A673 (cell line): Measurements from ENCODE around the gene ETNK2. TPM values are rescaled to one million over a fixed set of nuclear protein-coding genes. Genes with fewer than 3 reads are reported as not detected.

Experiments used
- BruUV-seq: library from RNA; stranded (reverse); fragments of 400-500 nt; replicated peaks from 2 replicates; lab custom pipeline; 2021; lab: Mats Ljungman, UMichigan
- CTCF ChIA-PET: fragments of 300-600 bp; sonication (Branson Sonifier 250); formaldehyde crosslinking; loops from one replicate; lab custom pipeline; 2022; ENCODE audit warnings: antibody characterized with exemption; lab: Charles Lee
- POLR2A ChIA-PET: fragments of 300-600 bp; sonication (Branson Sonifier 250); formaldehyde crosslinking; loops from one replicate; lab custom pipeline; 2022; ENCODE audit warnings: antibody characterized with exemption; ENCODE audit not compliant: low non-redundant PET; lab: Charles Lee
- DNase-seq: peaks from one replicate; pipeline ENCODE4 v3.0.0-alpha.2; 2015; ENCODE audit warnings: low spot score
- H3K27ac ChIP-seq: fragments of 200-600 bp; sonication (generic); 2 replicates; pipeline ENCODE4 v1.5.1; 2016; ENCODE audit warnings: mixed run types, low read depth, mild to moderate bottlenecking, mixed read lengths, antibody characterized with exemption, low read length; ENCODE audit not compliant: poor library complexity, severe bottlenecking
- H3K27me3 ChIP-seq: fragments of 200-600 bp; sonication (generic); replicated peaks from 2 replicates; pipeline ENCODE4 v1.6.1; 2017; ENCODE audit warnings: mixed run types, low read depth, mild to moderate bottlenecking, mixed read lengths, antibody characterized with exemption, low read length; ENCODE audit not compliant: insufficient read depth, poor library complexity
- H3K36me3 ChIP-seq: fragments of 200-600 bp; sonication (generic); 2 replicates; pipeline ENCODE4 v1.6.1; 2016; ENCODE audit warnings: mixed run types, mild to moderate bottlenecking, mixed read lengths, antibody characterized with exemption, low read length; ENCODE audit not compliant: insufficient read depth, poor library complexity, severe bottlenecking
- H3K4me1 ChIP-seq: fragments of 200-600 bp; sonication (generic); 2 replicates; pipeline ENCODE4 v1.6.1; 2017; ENCODE audit warnings: mixed run types, mild to moderate bottlenecking, mixed read lengths, antibody characterized with exemption, low read length; ENCODE audit not compliant: insufficient read depth, poor library complexity, severe bottlenecking
- H3K4me3 ChIP-seq: fragments of 200-600 bp; sonication (generic); 2 replicates; pipeline ENCODE4 v1.5.1; 2016; ENCODE audit warnings: low read depth, mixed run types, mild to moderate bottlenecking, mixed read lengths, low read length; ENCODE audit not compliant: poor library complexity, severe bottlenecking
- H3K9me3 ChIP-seq: fragments of 200-600 bp; sonication (generic); 2 replicates; pipeline ENCODE4 v1.6.1; 2016; ENCODE audit warnings: mixed run types, low read depth, mild to moderate bottlenecking, mixed read lengths, antibody characterized with exemption, low read length; ENCODE audit not compliant: poor library complexity, severe bottlenecking
- CTCF ChIP-seq: fragments of 300-800, 200-600 bp; sonication (generic); conservative IDR thresholded peaks from 2 replicates; pipeline ENCODE4 v1.5.1; 2017; ENCODE audit warnings: low read depth, mild to moderate bottlenecking, antibody characterized with exemption, low read length, moderate library complexity, mixed read lengths
- EZH2 ChIP-seq: fragments of 200-600 bp; sonication (generic); IDR thresholded peaks from 2 replicates; pipeline ENCODE4 v1.6.1; 2017; ENCODE audit warnings: borderline replicate concordance, low read depth, mild to moderate bottlenecking, mixed read lengths, antibody characterized with exemption, low read length; ENCODE audit not compliant: poor library complexity, severe bottlenecking
- intact Hi-C: fragments of 100-400 bp; cut with micrococcal nuclease; formaldehyde crosslinking; loops from one replicate; pipeline ENCODE4 v1.10.0; 2022; ENCODE audit not compliant: unreplicated experiment
- total RNA-seq: library from RNA; stranded (reverse); gene quantifications from 2 replicates; pipeline ENCODE4 v1.2.3, GENCODE V29; 2021

Gene ETNK2
- total RNA-seq, 1 experiment from 2014 or later = 8.3 TPM

GRCh38 chr1:204116539-204116938, 35.3 kb downstream of the ETNK2 start:
- intact Hi-C loops = no loop called here
- BruUV-seq = no TSS peak
- Histone ChIP-seq H3K27me3 (no peaks in the 10 kb centered on the region), H3K9me3 (no peaks in the 10 kb centered on the region), H3K4me3 (no peak overlapping the region), H3K36me3 (no peaks in the 10 kb centered on the region), H3K4me1 (no peaks in the 10 kb centered on the region), H3K27ac (no peak overlapping the region)
- DNase-seq = no peak
- TF ChIP-seq EZH2 (no peak), CTCF (no peak)
- ChIA-PET POLR2A (no interaction called here), CTCF (no interaction called here)

- no peaks in the 10 kb centered on the region for H3K4me1 ChIP-seq
- TF ChIP-seq EZH2 (no peak), CTCF (no peak)
- no peak for DNase-seq
- H3K27ac ChIP-seq = no peak overlapping the region
- intact Hi-C loops = no loop called here
- no peak overlapping the region for H3K4me3 ChIP-seq
- ChIA-PET CTCF (no interaction called here), POLR2A (interaction anchor here (0.6 kb wide), 1 partner anchor 223 kb away, joined by 3 read pairs; no protein-coding TSS in a partner anchor)
- no peaks in the 10 kb centered on the region for H3K36me3 ChIP-seq
- H3K27me3 ChIP-seq = no peaks in the 10 kb centered on the region
- no peaks in the 10 kb centered on the region for H3K9me3 ChIP-seq
- no TSS peak for BruUV-seq
Measured at GRCh38 chr1:204115116-204115515, 36.7 kb downstream of the ETNK2 start.

- intact Hi-C loops = no loop called here
- no peak for TF ChIP-seq EZH2
- TF ChIP-seq CTCF = no peak
- H3K4me1 ChIP-seq = no peaks in the 10 kb centered on the region
- ChIA-PET CTCF (no interaction called here), POLR2A (no interaction called here)
- no peak for DNase-seq
- no peak overlapping the region for H3K27ac ChIP-seq
- H3K36me3 ChIP-seq = no peaks in the 10 kb centered on the region
- no peak overlapping the region for H3K4me3 ChIP-seq
- no peaks in the 10 kb centered on the region for H3K9me3 ChIP-seq
- H3K27me3 ChIP-seq = no peaks in the 10 kb centered on the region
- no TSS peak for BruUV-seq
Measured at GRCh38 chr1:204114606-204115005, 37.2 kb downstream of the ETNK2 start.
